HepG2 (cell line): Measurements from ENCODE around the gene SDC4. TPM values are rescaled to one million over a fixed set of nuclear protein-coding genes. Genes with fewer than 3 reads are reported as not detected.
A peak's percentile ranks its signal among the peaks of the same experiment; 100 is the strongest.

Experiments
- GPN1 ChIP-seq: sonication (generic); formaldehyde crosslinking; IDR thresholded peaks from 2 replicates; pipeline ENCODE4 v1.5.1; 2020; ENCODE audit warnings: missing genetic modification reagents, borderline replicate concordance
- HOXD1 ChIP-seq: sonication (generic); formaldehyde crosslinking; IDR thresholded peaks from 2 replicates; pipeline ENCODE4 v1.5.0; 2020; ENCODE audit warnings: missing genetic modification reagents
- MBNL3 ChIP-seq: fragments of 250-450 bp; sonication (Bioruptor Pico); conservative IDR thresholded peaks from 2 replicates; pipeline ENCODE4 v1.8.0; 2022; ENCODE audit warnings: mild to moderate bottlenecking, inconsistent platforms
- MIXL1 ChIP-seq: IDR thresholded peaks from 2 replicates; pipeline ENCODE4 v1.6.1; 2016
- PAWR ChIP-seq: sonication (generic); formaldehyde crosslinking; IDR thresholded peaks from 2 replicates; pipeline ENCODE4 v1.4.0; 2020; ENCODE audit warnings: missing genetic modification reagents, mild to moderate bottlenecking, borderline replicate concordance
- PPARG ChIP-seq: conservative IDR thresholded peaks from 2 replicates; pipeline ENCODE4 v1.6.1; 2016; ENCODE audit warnings: missing biosample characterization, missing genetic modification reagents
- ZFP1 ChIP-seq: IDR thresholded peaks from 2 replicates; pipeline ENCODE4 v1.6.1; 2016
- ZNF337 ChIP-seq: sonication (generic); formaldehyde crosslinking; IDR thresholded peaks from 2 replicates; pipeline ENCODE4 v1.5.1; 2020; ENCODE audit warnings: missing genetic modification reagents, low read depth, mild to moderate bottlenecking, borderline replicate concordance
- ZNF343 ChIP-seq: sonication (generic); formaldehyde crosslinking; IDR thresholded peaks from 2 replicates; pipeline ENCODE4 v1.4.0; 2020; ENCODE audit warnings: mild to moderate bottlenecking, missing genetic modification reagents
- ZNF441 ChIP-seq: sonication (generic); formaldehyde crosslinking; IDR thresholded peaks from 2 replicates; pipeline ENCODE4 v1.7.0; 2021; ENCODE audit warnings: missing genetic modification reagents, borderline replicate concordance
- ZSCAN22 ChIP-seq: sonication (generic); formaldehyde crosslinking; IDR thresholded peaks from 2 replicates; pipeline ENCODE4 v1.4.0; 2020; ENCODE audit warnings: mild to moderate bottlenecking, missing genetic modification reagents
- polyA plus RNA-seq, 8 experiments: library from polyadenylated mRNA; depleted of rRNA in 3 of 8; stranded (reverse) in 7 of 8; unstranded in 1 of 8; fragments of >200 nt; fragmentation: Illumina TruSeq in 4 of 8; extraction: Trizol in 4 of 8; gene quantifications; 2 replicates each; pipeline versions ENCODE4 v1.2.1 to v1.2.3, GENCODE V29; 2011 to 2016; ENCODE audit warnings: low read depth in 4 of 8, missing spikeins in 1 of 8, mixed read lengths in 1 of 8; ENCODE audit not compliant: insufficient read depth in 1 of 8
- total RNA-seq, 5 experiments: library from RNA; depleted of rRNA; stranded (reverse); fragments of >200 nt; fragmentation: Illumina TruSeq; extraction: Trizol; gene quantifications; 2 replicates each; pipeline ENCODE4 v1.2.3, GENCODE V29; 2016; ENCODE audit warnings: low read depth in 1 of 5
- TF ChIP-seq, protein P1 (sequence below): sonication (generic); formaldehyde crosslinking; IDR thresholded peaks from 2 replicates; pipeline ENCODE4 v1.4.0; 2020; ENCODE audit warnings: missing genetic modification reagents, low read depth, mild to moderate bottlenecking, borderline replicate concordance
- TF ChIP-seq, protein P2 (sequence below): IDR thresholded peaks from 2 replicates; pipeline ENCODE4 v1.6.1; 2012; ENCODE audit warnings: low read length, improper control_type of control experiment
- TF ChIP-seq, protein P3 (sequence below): sonication (generic); formaldehyde crosslinking; IDR thresholded peaks from 2 replicates; pipeline ENCODE4 v1.5.1; 2020; ENCODE audit warnings: missing genetic modification reagents, mild to moderate bottlenecking, borderline replicate concordance
- TF ChIP-seq, protein P4 (sequence below): sonication (generic); formaldehyde crosslinking; IDR thresholded peaks from 2 replicates; pipeline ENCODE4 v1.4.0; 2020; ENCODE audit warnings: missing genetic modification reagents
- TF ChIP-seq, protein P5 (sequence below): sonication (generic); formaldehyde crosslinking; conservative IDR thresholded peaks from 2 replicates; pipeline ENCODE4 v1.8.1; 2023; ENCODE audit warnings: missing genetic modification reagents
- TF ChIP-seq, protein P6 (sequence below): sonication (generic); IDR thresholded peaks from 2 replicates; pipeline ENCODE4 v1.6.1; 2016; ENCODE audit warnings: low read depth, borderline replicate concordance
- TF ChIP-seq, protein P7 (sequence below): sonication (generic); formaldehyde crosslinking; IDR thresholded peaks from 2 replicates; pipeline ENCODE4 v1.8.1; 2023; ENCODE audit warnings: missing genetic modification reagents, mild to moderate bottlenecking, borderline replicate concordance

The SDC4 gene
- total and polyA plus RNA-seq, 2 of the 13 experiments (the other 11 are each of a cell fraction or from before 2014, with no cell fraction given): 49.0 to 65.1 TPM

DNA sequence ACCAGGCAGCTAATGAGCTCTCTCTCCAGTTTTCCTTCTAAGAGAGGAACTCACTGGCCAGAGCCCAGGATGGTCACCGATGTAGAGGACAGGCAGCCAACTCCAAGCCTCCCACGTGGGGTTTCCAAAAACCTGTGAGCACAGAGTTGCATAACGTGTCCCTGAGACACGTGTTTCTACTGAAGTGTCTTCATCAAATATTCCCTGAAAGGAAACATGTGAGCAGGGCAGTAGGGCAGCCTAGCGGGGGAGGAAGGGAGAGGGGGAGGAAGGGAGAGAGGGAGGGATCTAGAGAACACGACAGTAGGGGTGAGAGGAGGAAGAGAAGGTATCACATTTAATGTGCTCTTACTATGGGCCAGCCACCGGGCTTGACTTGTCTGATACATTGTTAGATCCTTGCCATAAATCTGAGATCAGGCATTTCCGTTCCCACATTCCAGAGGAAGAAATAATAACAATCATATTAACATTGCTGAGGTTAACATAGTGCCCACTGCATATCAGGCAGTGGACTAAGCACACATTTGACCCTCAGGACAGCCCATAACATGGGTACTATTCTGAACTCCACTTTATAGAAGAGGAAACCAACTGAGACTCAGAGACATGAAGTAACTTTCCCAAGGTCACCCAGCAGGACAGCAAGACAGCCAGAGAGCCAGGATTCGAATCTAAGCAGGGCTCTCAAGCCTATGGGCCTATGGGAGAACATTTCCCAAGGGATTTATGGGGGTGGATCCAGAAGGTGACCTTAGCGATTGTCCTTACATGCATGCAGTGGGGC is 10.3 kb upstream of the SDC4 start (continued):
- TF ChIP-seq, protein P1, sequence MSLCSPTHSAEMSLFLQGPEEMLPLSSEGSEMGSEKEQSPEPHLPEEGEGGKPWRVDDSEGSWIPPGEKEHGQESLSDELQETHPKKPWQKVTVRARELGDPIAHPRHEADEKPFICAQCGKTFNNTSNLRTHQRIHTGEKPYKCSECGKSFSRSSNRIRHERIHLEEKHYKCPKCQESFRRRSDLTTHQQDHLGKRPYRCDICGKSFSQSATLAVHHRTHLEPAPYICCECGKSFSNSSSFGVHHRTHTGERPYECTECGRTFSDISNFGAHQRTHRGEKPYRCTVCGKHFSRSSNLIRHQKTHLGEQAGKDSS: no peak
- TF ChIP-seq, protein P2, sequence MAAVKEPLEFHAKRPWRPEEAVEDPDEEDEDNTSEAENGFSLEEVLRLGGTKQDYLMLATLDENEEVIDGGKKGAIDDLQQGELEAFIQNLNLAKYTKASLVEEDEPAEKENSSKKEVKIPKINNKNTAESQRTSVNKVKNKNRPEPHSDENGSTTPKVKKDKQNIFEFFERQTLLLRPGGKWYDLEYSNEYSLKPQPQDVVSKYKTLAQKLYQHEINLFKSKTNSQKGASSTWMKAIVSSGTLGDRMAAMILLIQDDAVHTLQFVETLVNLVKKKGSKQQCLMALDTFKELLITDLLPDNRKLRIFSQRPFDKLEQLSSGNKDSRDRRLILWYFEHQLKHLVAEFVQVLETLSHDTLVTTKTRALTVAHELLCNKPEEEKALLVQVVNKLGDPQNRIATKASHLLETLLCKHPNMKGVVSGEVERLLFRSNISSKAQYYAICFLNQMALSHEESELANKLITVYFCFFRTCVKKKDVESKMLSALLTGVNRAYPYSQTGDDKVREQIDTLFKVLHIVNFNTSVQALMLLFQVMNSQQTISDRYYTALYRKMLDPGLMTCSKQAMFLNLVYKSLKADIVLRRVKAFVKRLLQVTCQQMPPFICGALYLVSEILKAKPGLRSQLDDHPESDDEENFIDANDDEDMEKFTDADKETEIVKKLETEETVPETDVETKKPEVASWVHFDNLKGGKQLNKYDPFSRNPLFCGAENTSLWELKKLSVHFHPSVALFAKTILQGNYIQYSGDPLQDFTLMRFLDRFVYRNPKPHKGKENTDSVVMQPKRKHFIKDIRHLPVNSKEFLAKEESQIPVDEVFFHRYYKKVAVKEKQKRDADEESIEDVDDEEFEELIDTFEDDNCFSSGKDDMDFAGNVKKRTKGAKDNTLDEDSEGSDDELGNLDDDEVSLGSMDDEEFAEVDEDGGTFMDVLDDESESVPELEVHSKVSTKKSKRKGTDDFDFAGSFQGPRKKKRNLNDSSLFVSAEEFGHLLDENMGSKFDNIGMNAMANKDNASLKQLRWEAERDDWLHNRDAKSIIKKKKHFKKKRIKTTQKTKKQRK: no peak
- TF ChIP-seq MBNL3 (CRISPR knock-in tag): no peak
- no peak for TF ChIP-seq ZSCAN22 (CRISPR knock-in tag)
- TF ChIP-seq PAWR (CRISPR knock-in tag): no peak
- TF ChIP-seq, protein P3, sequence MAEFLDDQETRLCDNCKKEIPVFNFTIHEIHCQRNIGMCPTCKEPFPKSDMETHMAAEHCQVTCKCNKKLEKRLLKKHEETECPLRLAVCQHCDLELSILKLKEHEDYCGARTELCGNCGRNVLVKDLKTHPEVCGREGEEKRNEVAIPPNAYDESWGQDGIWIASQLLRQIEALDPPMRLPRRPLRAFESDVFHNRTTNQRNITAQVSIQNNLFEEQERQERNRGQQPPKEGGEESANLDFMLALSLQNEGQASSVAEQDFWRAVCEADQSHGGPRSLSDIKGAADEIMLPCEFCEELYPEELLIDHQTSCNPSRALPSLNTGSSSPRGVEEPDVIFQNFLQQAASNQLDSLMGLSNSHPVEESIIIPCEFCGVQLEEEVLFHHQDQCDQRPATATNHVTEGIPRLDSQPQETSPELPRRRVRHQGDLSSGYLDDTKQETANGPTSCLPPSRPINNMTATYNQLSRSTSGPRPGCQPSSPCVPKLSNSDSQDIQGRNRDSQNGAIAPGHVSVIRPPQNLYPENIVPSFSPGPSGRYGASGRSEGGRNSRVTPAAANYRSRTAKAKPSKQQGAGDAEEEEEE: no peak
- TF ChIP-seq ZNF343 (CRISPR knock-in tag): no peak
- no peak for TF ChIP-seq HOXD1 (CRISPR knock-in tag)
- TF ChIP-seq ZNF337: no peak
- TF ChIP-seq PPARG (CRISPR knock-in tag): peak; percentile 52; the same call in 1 of the 2 replicates
- TF ChIP-seq, protein P4, sequence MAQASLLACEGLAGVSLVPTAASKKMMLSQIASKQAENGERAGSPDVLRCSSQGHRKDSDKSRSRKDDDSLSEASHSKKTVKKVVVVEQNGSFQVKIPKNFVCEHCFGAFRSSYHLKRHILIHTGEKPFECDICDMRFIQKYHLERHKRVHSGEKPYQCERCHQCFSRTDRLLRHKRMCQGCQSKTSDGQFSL (CRISPR knock-in tag): no peak
- TF ChIP-seq ZFP1 (CRISPR knock-in tag): peak; percentile 27; the same call in 1 of the 2 replicates
- TF ChIP-seq ZNF441 (CRISPR knock-in tag): no peak
- TF ChIP-seq, protein P5, sequence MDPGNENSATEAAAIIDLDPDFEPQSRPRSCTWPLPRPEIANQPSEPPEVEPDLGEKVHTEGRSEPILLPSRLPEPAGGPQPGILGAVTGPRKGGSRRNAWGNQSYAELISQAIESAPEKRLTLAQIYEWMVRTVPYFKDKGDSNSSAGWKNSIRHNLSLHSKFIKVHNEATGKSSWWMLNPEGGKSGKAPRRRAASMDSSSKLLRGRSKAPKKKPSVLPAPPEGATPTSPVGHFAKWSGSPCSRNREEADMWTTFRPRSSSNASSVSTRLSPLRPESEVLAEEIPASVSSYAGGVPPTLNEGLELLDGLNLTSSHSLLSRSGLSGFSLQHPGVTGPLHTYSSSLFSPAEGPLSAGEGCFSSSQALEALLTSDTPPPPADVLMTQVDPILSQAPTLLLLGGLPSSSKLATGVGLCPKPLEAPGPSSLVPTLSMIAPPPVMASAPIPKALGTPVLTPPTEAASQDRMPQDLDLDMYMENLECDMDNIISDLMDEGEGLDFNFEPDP: no peak
- no peak for TF ChIP-seq GPN1
- TF ChIP-seq, protein P6, sequence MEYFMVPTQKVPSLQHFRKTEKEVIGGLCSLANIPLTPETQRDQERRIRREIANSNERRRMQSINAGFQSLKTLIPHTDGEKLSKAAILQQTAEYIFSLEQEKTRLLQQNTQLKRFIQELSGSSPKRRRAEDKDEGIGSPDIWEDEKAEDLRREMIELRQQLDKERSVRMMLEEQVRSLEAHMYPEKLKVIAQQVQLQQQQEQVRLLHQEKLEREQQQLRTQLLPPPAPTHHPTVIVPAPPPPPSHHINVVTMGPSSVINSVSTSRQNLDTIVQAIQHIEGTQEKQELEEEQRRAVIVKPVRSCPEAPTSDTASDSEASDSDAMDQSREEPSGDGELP: peak; percentile 65; the same call in 1 of the 2 replicates
- TF ChIP-seq, protein P7, sequence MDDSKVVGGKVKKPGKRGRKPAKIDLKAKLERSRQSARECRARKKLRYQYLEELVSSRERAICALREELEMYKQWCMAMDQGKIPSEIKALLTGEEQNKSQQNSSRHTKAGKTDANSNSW: no peak
- no peak for TF ChIP-seq MIXL1 (CRISPR knock-in tag)
